IMR-90 (cell line): Measurements from ENCODE around the gene ADAMTS17. TPM values are rescaled to one million over a fixed set of nuclear protein-coding genes. Genes with fewer than 3 reads are reported as not detected.

ENCODE experiments used
- ATAC-seq: fragments of 200-7000 bp; cut with Tn5 transposase; 2 replicates; pipeline ENCODE4 v1.9.1; 2020; ENCODE audit warnings: low read depth, mild to moderate bottlenecking, moderate library complexity
- BruUV-seq: library from RNA; stranded (reverse); fragments of 400-500 nt; replicated peaks from 2 replicates; lab custom pipeline; 2021; lab: Mats Ljungman, UMichigan
- CTCF ChIA-PET: fragments of 300-600 bp; formaldehyde crosslinking; extraction: SDS; loops from one replicate; lab custom pipeline; 2021; ENCODE audit warnings: antibody characterized with exemption; lab: Yijun Ruan, JAX
- POLR2A ChIA-PET: fragments of 300-600 bp; sonication (Branson Sonifier 250); formaldehyde crosslinking; loops from one replicate; lab custom pipeline; 2022; ENCODE audit warnings: antibody characterized with exemption; ENCODE audit not compliant: unreplicated experiment; lab: Charles Lee
- DNase-seq: peaks from one replicate; pipeline ENCODE4 v3.0.0; 2013
- H2AFZ ChIP-seq: replicated peaks from 2 replicates; pipeline ENCODE3; 2013; ENCODE audit warnings: low read length, mild to moderate bottlenecking; ENCODE audit not compliant: poor library complexity
- H2AK5ac ChIP-seq: 2 replicates; pipeline ENCODE4 v1.6.1; 2013; ENCODE audit warnings: low read depth, low read length, inconsistent platforms
- H2AK9ac ChIP-seq: replicated peaks from 2 replicates; pipeline ENCODE3; 2013; ENCODE audit warnings: mild to moderate bottlenecking, low read depth, low read length, moderate library complexity; ENCODE audit not compliant: poor library complexity
- H2BK120ac ChIP-seq: 2 replicates; pipeline ENCODE4 v1.6.1; 2013; ENCODE audit warnings: low read depth, low read length, inconsistent platforms
- H2BK15ac ChIP-seq: 3 replicates; pipeline ENCODE4 v1.6.1; 2013; ENCODE audit warnings: low read depth, low read length, inconsistent platforms
- H2BK20ac ChIP-seq: 2 replicates; pipeline ENCODE4 v1.6.1; 2013; ENCODE audit warnings: low read depth, mild to moderate bottlenecking, inconsistent platforms, low read length, moderate library complexity
- H2BK5ac ChIP-seq: 2 replicates; pipeline ENCODE4 v1.6.1; 2013; ENCODE audit warnings: mild to moderate bottlenecking, low read depth, low read length, inconsistent platforms; ENCODE audit not compliant: poor library complexity, severe bottlenecking
- H3K14ac ChIP-seq: replicated peaks from 2 replicates; pipeline ENCODE4 v1.6.1; 2013; ENCODE audit warnings: low read depth, low read length, inconsistent platforms
- H3K18ac ChIP-seq: 2 replicates; pipeline ENCODE4 v1.6.1; 2013; ENCODE audit warnings: low read depth, low read length, control low read depth
- H3K23ac ChIP-seq: 2 replicates; pipeline ENCODE4 v1.6.1; 2013; ENCODE audit warnings: low read depth, low read length, inconsistent platforms
- H3K27ac ChIP-seq: 2 replicates; pipeline ENCODE4 v1.5.1; 2013; ENCODE audit warnings: mild to moderate bottlenecking, control low read depth, low read length; ENCODE audit not compliant: insufficient read depth
- H3K27me3 ChIP-seq: 2 replicates; pipeline ENCODE4 v1.6.1; 2013; ENCODE audit warnings: low read length; ENCODE audit not compliant: control insufficient read depth, insufficient read depth
- H3K36me3 ChIP-seq: 2 replicates; pipeline ENCODE4 v1.6.1; 2013; ENCODE audit warnings: low read length, mixed read lengths; ENCODE audit not compliant: control insufficient read depth, insufficient read depth
- H3K4ac ChIP-seq: 2 replicates; pipeline ENCODE4 v1.6.1; 2013; ENCODE audit warnings: low read depth, low read length, inconsistent platforms
- H3K4me1 ChIP-seq: 2 replicates; pipeline ENCODE4 v1.6.1; 2013; ENCODE audit warnings: low read length, mixed read lengths; ENCODE audit not compliant: control insufficient read depth, insufficient read depth
- H3K4me2 ChIP-seq: 2 replicates; pipeline ENCODE4 v1.6.1; 2013; ENCODE audit warnings: low read depth, mild to moderate bottlenecking, control low read depth, low read length, moderate library complexity
- H3K4me3 ChIP-seq: 2 replicates; pipeline ENCODE4 v1.5.1; 2013; ENCODE audit warnings: low read depth, mild to moderate bottlenecking, control low read depth, low read length, moderate library complexity; ENCODE audit not compliant: insufficient read depth
- H3K56ac ChIP-seq: 2 replicates; pipeline ENCODE4 v1.6.1; 2013; ENCODE audit warnings: low read length, inconsistent platforms; ENCODE audit not compliant: insufficient read depth; ENCODE audit errors: extremely low read depth
- H3K79me1 ChIP-seq, 2 experiments: 2 replicates each; pipeline ENCODE4 v1.6.1; 2013; ENCODE audit warnings: low read length in 2 of 2, inconsistent platforms in 1 of 2, low read depth in 1 of 2
- H3K9ac ChIP-seq: 2 replicates; pipeline ENCODE4 v1.6.1; 2013; ENCODE audit warnings: low read depth, low read length, control low read depth
- H3K9me1 ChIP-seq: 2 replicates; pipeline ENCODE4 v1.6.1; 2013; ENCODE audit warnings: low read length, inconsistent platforms; ENCODE audit not compliant: insufficient read depth
- H3K9me3 ChIP-seq: 2 replicates; pipeline ENCODE4 v1.6.1; 2013; ENCODE audit warnings: low read length; ENCODE audit not compliant: control insufficient read depth, insufficient read depth
- H4K20me1 ChIP-seq: 2 replicates; pipeline ENCODE4 v1.6.1; 2013; ENCODE audit warnings: low read length, inconsistent platforms; ENCODE audit not compliant: insufficient read depth
- H4K5ac ChIP-seq: 2 replicates; pipeline ENCODE4 v1.6.1; 2013; ENCODE audit warnings: mild to moderate bottlenecking, low read depth, low read length, control low read depth
- H4K8ac ChIP-seq, 2 experiments: 2 replicates each; pipeline ENCODE4 v1.6.1; 2013; ENCODE audit warnings: low read depth in 2 of 2, low read length in 2 of 2, control low read depth in 1 of 2, inconsistent platforms in 1 of 2
- H4K91ac ChIP-seq: 2 replicates; pipeline ENCODE4 v1.6.1; 2013; ENCODE audit warnings: low read depth, low read length, inconsistent platforms; ENCODE audit not compliant: insufficient read depth
- BHLHE40 ChIP-seq: fragments of 150-350 bp; IDR thresholded peaks from 2 replicates; pipeline ENCODE4 v1.6.1; 2016; ENCODE audit warnings: mild to moderate bottlenecking, low read depth, low read length
- CEBPB ChIP-seq: IDR thresholded peaks from 2 replicates; pipeline ENCODE4 v1.6.1; 2012; ENCODE audit warnings: low read depth, low read length, improper control_type of control experiment
- CHD1 ChIP-seq: IDR thresholded peaks from 2 replicates; pipeline ENCODE4 v1.6.1; 2012; ENCODE audit warnings: low read depth, low read length, improper control_type of control experiment
- ELK1 ChIP-seq: fragments of 150-350 bp; IDR thresholded peaks from 2 replicates; pipeline ENCODE4 v1.6.1; 2016; ENCODE audit warnings: low read depth, mild to moderate bottlenecking, low read length, moderate library complexity, borderline replicate concordance
- MAFK ChIP-seq: IDR thresholded peaks from 2 replicates; pipeline ENCODE4 v1.6.1; 2012; ENCODE audit warnings: low read depth, low read length, improper control_type of control experiment
- MAZ ChIP-seq: IDR thresholded peaks from 2 replicates; pipeline ENCODE4 v1.6.1; 2012; ENCODE audit warnings: low read depth, mild to moderate bottlenecking, low read length, improper control_type of control experiment, moderate library complexity, borderline replicate concordance
- MXI1 ChIP-seq: IDR thresholded peaks from 2 replicates; pipeline ENCODE4 v1.6.1; 2012; ENCODE audit warnings: low read depth, mild to moderate bottlenecking, low read length, moderate library complexity, borderline replicate concordance
- NFE2L2 ChIP-seq: fragments of 150-350 bp; IDR thresholded peaks from 2 replicates; pipeline ENCODE4 v1.6.1; 2016; ENCODE audit warnings: low read depth, mild to moderate bottlenecking, low read length
- POLR2A ChIP-seq: IDR thresholded peaks from 2 replicates; pipeline ENCODE4 v1.6.1; 2012; ENCODE audit warnings: mild to moderate bottlenecking, low read depth, low read length
- RAD21 ChIP-seq: IDR thresholded peaks from 2 replicates; pipeline ENCODE4 v1.6.1; 2012; ENCODE audit warnings: low read length, improper control_type of control experiment
- RCOR1 ChIP-seq: IDR thresholded peaks from 2 replicates; pipeline ENCODE4 v1.6.1; 2012; ENCODE audit warnings: mild to moderate bottlenecking, low read length, improper control_type of control experiment; ENCODE audit not compliant: insufficient replicate concordance
- RFX5 ChIP-seq: IDR thresholded peaks from 2 replicates; pipeline ENCODE4 v1.8.0; 2012; ENCODE audit warnings: low read depth, mild to moderate bottlenecking, low read length, moderate library complexity
- SMC3 ChIP-seq: fragments of 150-350 bp; IDR thresholded peaks from 2 replicates; pipeline ENCODE4 v1.6.1; 2016; ENCODE audit warnings: low read depth, mild to moderate bottlenecking, antibody characterized with exemption, low read length, moderate library complexity
- USF2 ChIP-seq: fragments of 150-350 bp; IDR thresholded peaks from 2 replicates; pipeline ENCODE4 v1.6.1; 2017; ENCODE audit warnings: mild to moderate bottlenecking, antibody characterized with exemption, low read length, low read depth
- WGBS, 2 experiments: methylation state at CpG; one replicate each; pipeline versions ENCODE4 v1.1.5 to v1.1.7; 2013; ENCODE audit warnings: missing lambda C conversion rate in 2 of 2; ENCODE audit not compliant: insufficient read length in 1 of 2; ENCODE audit errors: extremely low coverage in 2 of 2; 5-methylcytosine and 5-hydroxymethylcytosine counted together
- dilution Hi-C: fragments of 300-500 bp; cut with HindIII; formaldehyde crosslinking; loops from one replicate; pipeline ENCODE4 v1.14.3; 2018; ENCODE audit warnings: low sequenced_read_pairs; ENCODE audit not compliant: unreplicated experiment
- in situ Hi-C: fragments of 300-500 bp; cut with MboI; formaldehyde crosslinking; loops from 3 replicates; pipeline ENCODE4 v1.14.3; 2019; ENCODE audit warnings: low sequenced_read_pairs, inconsistent platforms, mixed read lengths
- intact Hi-C: fragments of 100-400 bp; cut with micrococcal nuclease; formaldehyde crosslinking; loops from 2 replicates; pipeline ENCODE4 v1.10.0; 2022
- polyA plus RNA-seq, 3 experiments: library from polyadenylated mRNA; depleted of rRNA; stranded (reverse); fragments of >200 nt; gene quantifications; 2 replicates each; pipeline ENCODE4 v1.2.3, GENCODE V29; 2012; ENCODE audit warnings: low replicate concordance in 1 of 3
- total RNA-seq: library from RNA; depleted of rRNA; stranded (reverse); fragments of >200 nt; gene quantifications from 2 replicates; pipeline ENCODE4 v1.2.3, GENCODE V29; 2012

ADAMTS17 gene
- total and polyA plus RNA-seq, 2 of the 4 experiments (the other 2 are of a cell fraction) = 0.03 TPM; not detected in 1

- no peak for TF ChIP-seq MAZ
Measured at GRCh38 chr15:100201376-100202280, 140.1 kb downstream of the ADAMTS17 start (continued).

GRCh38 chr15:100200287-100200880 is 141.4 kb downstream of the ADAMTS17 start:
- DNase-seq (no peak), ATAC-seq (no peak)
- Histone ChIP-seq H3K23ac (no peak overlapping the region), H4K91ac (no peak overlapping the region), H3K9me3 (peaks cover 42% of the 10 kb centered on the region), H2AK5ac (no peak overlapping the region), H3K14ac (no peak overlapping the region), H3K27ac (no peak overlapping the region), H3K9ac (no peak overlapping the region), H2AK9ac (no peak overlapping the region), H2BK20ac (no peak overlapping the region), H3K18ac (no peak overlapping the region), H3K36me3 (no peaks in the 10 kb centered on the region), H2BK120ac (no peak overlapping the region), H2AFZ (no peak overlapping the region), H4K8ac (no peak overlapping the region), H3K9me1 (no peaks in the 10 kb centered on the region), H2BK15ac (no peak overlapping the region), H3K4me1 (no peaks in the 10 kb centered on the region), H3K4me3 (no peak overlapping the region), H4K20me1 (no peaks in the 10 kb centered on the region), H3K56ac (no peak overlapping the region), H4K5ac (no peak overlapping the region), H3K4me2 (no peak overlapping the region), H3K27me3 (no peaks in the 10 kb centered on the region), H3K79me1 (no peaks in the 10 kb centered on the region), H2BK5ac (no peak overlapping the region), H3K4ac (no peak overlapping the region)
- POLR2A ChIA-PET = no interaction called here
- 33% methylated on average over 1 of the region's 22 CpGs; no CpG with 5 or more reads in 1 of the 2 experiments for whole genome bisulfite sequencing, 2 experiments
- TF ChIP-seq MXI1 = no peak
- no peak for TF ChIP-seq MAZ
- no peak for TF ChIP-seq SMC3
- no peak for TF ChIP-seq CHD1
- no peak for TF ChIP-seq USF2
- TF ChIP-seq RAD21 = no peak
- no peak for TF ChIP-seq MAFK
- TF ChIP-seq POLR2A = no peak
- TF ChIP-seq RFX5 = no peak
- no peak for TF ChIP-seq ELK1
- no peak for TF ChIP-seq RCOR1
- no peak for TF ChIP-seq CEBPB
- TF ChIP-seq NFE2L2 = no peak
- no peak for TF ChIP-seq BHLHE40
- in situ Hi-C loops (no loop called here), intact Hi-C loops (no loop called here), dilution Hi-C loops (no loop called here)
- BruUV-seq = no TSS peak
- CTCF ChIA-PET = no interaction called here
